HepG2 (cell line): ENCODE data around the gene EFNA4. TPM values are rescaled to one million over a fixed set of nuclear protein-coding genes. Genes with fewer than 3 reads are reported as not detected.

Source experiments
- HIVEP1 ChIP-seq: sonication (generic); formaldehyde crosslinking; IDR thresholded peaks from 2 replicates; pipeline ENCODE4 v1.4.0; 2020; ENCODE audit warnings: mild to moderate bottlenecking, missing genetic modification reagents
- KLF15 ChIP-seq: sonication (generic); formaldehyde crosslinking; IDR thresholded peaks from 2 replicates; pipeline ENCODE4 v1.8.1; 2023; ENCODE audit warnings: borderline replicate concordance, mild to moderate bottlenecking, inconsistent platforms, missing genetic modification reagents, mixed read lengths
- REST ChIP-seq, 2 experiments: IDR thresholded peaks; 2 replicates each; pipeline ENCODE4 v1.6.1; 2011 to 2012; ENCODE audit warnings: low read length in 2 of 2, borderline replicate concordance in 1 of 2, low read depth in 1 of 2, mild to moderate bottlenecking in 1 of 2, moderate library complexity in 1 of 2
- SMAD1 ChIP-seq: sonication (generic); formaldehyde crosslinking; IDR thresholded peaks from 2 replicates; pipeline ENCODE4 v1.4.0; 2020; ENCODE audit warnings: missing genetic modification reagents, low read depth, mild to moderate bottlenecking, borderline replicate concordance
- YY1 ChIP-seq: IDR thresholded peaks from 2 replicates; pipeline ENCODE4 v1.6.1; 2011; ENCODE audit warnings: low read length, low read depth, moderate library complexity, mild to moderate bottlenecking; ENCODE audit not compliant: insufficient read depth, insufficient replicate concordance
- ZBTB33 ChIP-seq: sonication (generic); formaldehyde crosslinking; IDR thresholded peaks from 2 replicates; pipeline ENCODE4 v1.4.0; 2020; ENCODE audit warnings: missing genetic modification reagents
- ZC3H13 ChIP-seq: sonication (generic); formaldehyde crosslinking; IDR thresholded peaks from 2 replicates; pipeline ENCODE4 v1.8.1; 2023; ENCODE audit warnings: mild to moderate bottlenecking, missing genetic modification reagents, moderate library complexity
- ZHX2 ChIP-seq, 2 experiments: sonication (generic) in 1 of 2; formaldehyde crosslinking in 1 of 2; IDR thresholded peaks; 2 replicates each; pipeline versions ENCODE4 v1.6.1 to v1.9.0; 2014 to 2022; ENCODE audit warnings: antibody characterized with exemption in 1 of 2, borderline replicate concordance in 1 of 2, inconsistent platforms in 1 of 2, low read depth in 1 of 2, missing genetic modification reagents in 1 of 2
- ZNF232 ChIP-seq: sonication (generic); formaldehyde crosslinking; IDR thresholded peaks from 2 replicates; pipeline ENCODE4 v1.4.0; 2020; ENCODE audit warnings: missing genetic modification reagents, borderline replicate concordance
- ZNF788 ChIP-seq: sonication (generic); formaldehyde crosslinking; IDR thresholded peaks from 2 replicates; pipeline ENCODE4 v1.5.0; 2020; ENCODE audit warnings: mild to moderate bottlenecking, missing genetic modification reagents, borderline replicate concordance
- ZNF790 ChIP-seq: sonication (generic); formaldehyde crosslinking; IDR thresholded peaks from 2 replicates; pipeline ENCODE4 v1.8.0; 2022; ENCODE audit warnings: missing genetic modification reagents, mild to moderate bottlenecking, borderline replicate concordance
- ZNF883 ChIP-seq: sonication (generic); formaldehyde crosslinking; IDR thresholded peaks from 2 replicates; pipeline ENCODE4 v1.5.1; 2020; ENCODE audit warnings: mild to moderate bottlenecking, missing genetic modification reagents; ENCODE audit errors: not compliant biosample characterization
- polyA plus RNA-seq, 8 experiments: library from polyadenylated mRNA; depleted of rRNA in 3 of 8; stranded (reverse) in 7 of 8; unstranded in 1 of 8; fragments of >200 nt; fragmentation: Illumina TruSeq in 4 of 8; extraction: Trizol in 4 of 8; gene quantifications; 2 replicates each; pipeline versions ENCODE4 v1.2.1 to v1.2.3, GENCODE V29; 2011 to 2016; ENCODE audit warnings: low read depth in 4 of 8, missing spikeins in 1 of 8, mixed read lengths in 1 of 8; ENCODE audit not compliant: insufficient read depth in 1 of 8
- total RNA-seq, 5 experiments: library from RNA; depleted of rRNA; stranded (reverse); fragments of >200 nt; fragmentation: Illumina TruSeq; extraction: Trizol; gene quantifications; 2 replicates each; pipeline ENCODE4 v1.2.3, GENCODE V29; 2016; ENCODE audit warnings: low read depth in 1 of 5

EFNA4 gene
- total and polyA plus RNA-seq, 2 of the 13 experiments (the other 11 are each of a cell fraction or from before 2014, with no cell fraction given): 12.0 to 17.2 TPM

GRCh38 chr1:155084722-155085503, 21.4 kb downstream of the EFNA4 start (continued):
- TF ChIP-seq ZNF883 (CRISPR knock-in tag) (peak; percentile 59), ZC3H13 (CRISPR knock-in tag) (peak; percentile 90; the same call in 1 of the 2 replicates), HIVEP1 (0 out of 2 replicates have a peak, but pooled peaks have one; percentile 30), ZNF790 (CRISPR knock-in tag) (peak; percentile 63; the same call in 1 of the 2 replicates), ZNF232 (0 out of 2 replicates have a peak, but pooled peaks have one; percentile 55), KLF15 (CRISPR knock-in tag) (peak; percentile 45; the same call in 1 of the 2 replicates), YY1 (peak; percentile 55), ZBTB33 (CRISPR knock-in tag) (peak; percentile 73; the same call in 1 of the 2 replicates), REST (IDR thresholded peaks at IDR 0.05; ENCODE audit: borderline replicate concordance in 1 of 2, low read depth in 1 of 2, low read length in 2 of 2) (no peak), ZNF788 (CRISPR knock-in tag) (peak; percentile 51; the same call in 1 of the 2 replicates), SMAD1 (CRISPR knock-in tag) (no peak), ZHX2 (IDR thresholded peaks at IDR 0.05; ENCODE audit: low read depth) (no peak), ZHX2 (CRISPR knock-in tag; IDR thresholded peaks at IDR 0.05; ENCODE audit: borderline replicate concordance) (no peak)
